GM12892 (cell line): ENCODE measurements around the gene MPV17L2.

Experiments used
- POLR2A ChIP-seq: IDR thresholded peaks from 2 replicates; pipeline ENCODE4 v1.6.1; 2011; ENCODE audit warnings: low read depth, low read length, control low read depth
- POLR2AphosphoS5 ChIP-seq: IDR thresholded peaks from 2 replicates; pipeline ENCODE4 v1.6.1; 2011; ENCODE audit warnings: low read depth, low read length, control low read depth
- TAF1 ChIP-seq: IDR thresholded peaks from 2 replicates; pipeline ENCODE4 v1.6.1; 2011; ENCODE audit warnings: low read depth, mild to moderate bottlenecking, control low read depth, low read length, borderline replicate concordance

GRCh38 chr19:18232540-18233223 lies 39.7 kb downstream of the MPV17L2 start:
- TF ChIP-seq POLR2A, result no peak
- TF ChIP-seq POLR2AphosphoS5, result no peak
- TF ChIP-seq TAF1, result no peak
